ENCODE data around the gene TBKBP1. TPM values are rescaled to one million over a fixed set of nuclear protein-coding genes. Genes with fewer than 3 reads are reported as not detected.
A peak's percentile ranks its signal among the peaks of the same experiment; 100 is the strongest.

Gene TBKBP1
- total RNA-seq, 2 experiments from 2014 or later = 2.4 to 3.0 TPM

GRCh38 chr17:47729476-47729875 lies 35.5 kb downstream of the TBKBP1 start:
- Mint-ChIP-seq H3K4me1 (ENCODE audit: low read depth) (peaks cover 29% of the 10 kb centered on the region), H3K36me3 (ENCODE audit: low read depth) (no peaks in the 10 kb centered on the region), H3K9me3 (no peaks in the 10 kb centered on the region), H3K27ac (no peak overlapping the region), H3K4me3 (no peak overlapping the region), H3K27me3 (peaks cover 28% of the 10 kb centered on the region)
- Histone ChIP-seq H3K4me3 (ENCODE audit: low read length) (no peak overlapping the region), H3K27me3 (ENCODE audit: control insufficient read depth in 1 of 2, insufficient read depth in 2 of 2, low read length in 2 of 2) (peaks cover 0 to 2% of the 10 kb centered on the region in 2 experiments), H3K9me3 (ENCODE audit: control insufficient read depth in 1 of 2, insufficient read depth in 1 of 2, low read length in 2 of 2) (no peaks in the 10 kb centered on the region), H3K27ac (ENCODE audit: low read depth in 1 of 2, low read length in 2 of 2) (no peak overlapping the region), H3K36me3 (ENCODE audit: insufficient read depth, low read length) (no peaks in the 10 kb centered on the region), H3K4me1 (ENCODE audit: insufficient read depth, low read length) (peaks cover 57% of the 10 kb centered on the region)
- no peak for ATAC-seq (ENCODE audit: poor library complexity)
- TF ChIP-seq, protein P1, sequence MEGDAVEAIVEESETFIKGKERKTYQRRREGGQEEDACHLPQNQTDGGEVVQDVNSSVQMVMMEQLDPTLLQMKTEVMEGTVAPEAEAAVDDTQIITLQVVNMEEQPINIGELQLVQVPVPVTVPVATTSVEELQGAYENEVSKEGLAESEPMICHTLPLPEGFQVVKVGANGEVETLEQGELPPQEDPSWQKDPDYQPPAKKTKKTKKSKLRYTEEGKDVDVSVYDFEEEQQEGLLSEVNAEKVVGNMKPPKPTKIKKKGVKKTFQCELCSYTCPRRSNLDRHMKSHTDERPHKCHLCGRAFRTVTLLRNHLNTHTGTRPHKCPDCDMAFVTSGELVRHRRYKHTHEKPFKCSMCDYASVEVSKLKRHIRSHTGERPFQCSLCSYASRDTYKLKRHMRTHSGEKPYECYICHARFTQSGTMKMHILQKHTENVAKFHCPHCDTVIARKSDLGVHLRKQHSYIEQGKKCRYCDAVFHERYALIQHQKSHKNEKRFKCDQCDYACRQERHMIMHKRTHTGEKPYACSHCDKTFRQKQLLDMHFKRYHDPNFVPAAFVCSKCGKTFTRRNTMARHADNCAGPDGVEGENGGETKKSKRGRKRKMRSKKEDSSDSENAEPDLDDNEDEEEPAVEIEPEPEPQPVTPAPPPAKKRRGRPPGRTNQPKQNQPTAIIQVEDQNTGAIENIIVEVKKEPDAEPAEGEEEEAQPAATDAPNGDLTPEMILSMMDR (IDR thresholded peaks at IDR 0.05) = no peak
- CTCF ChIA-PET = no interaction called here
- POLR2A ChIA-PET = no interaction called here
- intact Hi-C loops (cut with DNase I, micrococcal nuclease) = no loop called here
- DNase-seq = peak in 1 of 14 experiments; percentile 8

DNA sequence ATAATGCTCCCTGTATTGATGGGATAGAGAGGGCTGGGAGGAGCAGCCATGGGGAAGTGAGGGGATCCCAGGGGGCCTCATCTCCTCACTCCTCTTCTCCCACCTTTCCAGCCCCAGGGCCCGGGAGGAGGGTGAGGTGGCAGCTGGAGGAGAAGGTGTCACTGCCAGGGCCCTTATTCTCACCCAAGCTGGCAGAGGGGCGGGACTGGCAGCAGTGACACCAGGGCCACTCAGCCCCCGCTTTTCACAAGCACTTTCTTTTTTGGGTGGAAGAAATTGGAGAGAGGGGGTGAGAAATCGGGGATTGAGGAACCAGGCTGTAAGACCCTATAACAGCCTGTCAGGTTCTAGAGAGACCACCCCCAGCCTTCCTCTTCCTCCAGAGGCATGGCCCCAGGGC lies 36.7 kb downstream of the TBKBP1 start:
- Histone ChIP-seq H3K4me1 (ENCODE audit: insufficient read depth, low read length) (peaks cover 64% of the 10 kb centered on the region), H3K27me3 (ENCODE audit: control insufficient read depth in 1 of 2, insufficient read depth in 2 of 2, low read length in 2 of 2) (peaks cover 0 to 2% of the 10 kb centered on the region in 2 experiments), H3K27ac (ENCODE audit: low read depth in 1 of 2, low read length in 2 of 2) (no peak overlapping the region), H3K36me3 (ENCODE audit: insufficient read depth, low read length) (no peaks in the 10 kb centered on the region), H3K4me3 (ENCODE audit: low read length) (no peak overlapping the region), H3K9me3 (ENCODE audit: control insufficient read depth in 1 of 2, insufficient read depth in 1 of 2, low read length in 2 of 2) (no peaks in the 10 kb centered on the region)
- Mint-ChIP-seq H3K27ac (no peak overlapping the region), H3K36me3 (ENCODE audit: low read depth) (no peaks in the 10 kb centered on the region), H3K9me3 (no peaks in the 10 kb centered on the region), H3K4me3 (no peak overlapping the region), H3K4me1 (ENCODE audit: low read depth) (peaks cover 22% of the 10 kb centered on the region), H3K27me3 (peaks cover 21% of the 10 kb centered on the region)
- DNase-seq (peak in 2 of 14 experiments; percentile 27 to 40), ATAC-seq (ENCODE audit: poor library complexity) (no peak)
- CTCF ChIA-PET = no interaction called here
- POLR2A ChIA-PET = no interaction called here
- intact Hi-C loops (cut with DNase I, micrococcal nuclease) = no loop called here
- TF ChIP-seq, protein P1 (IDR thresholded peaks at IDR 0.05) = no peak

GRCh38 chr17:47731396-47731795 lies 37.4 kb downstream of the TBKBP1 start:
- Histone ChIP-seq H3K36me3 (ENCODE audit: insufficient read depth, low read length) (no peaks in the 10 kb centered on the region), H3K4me3 (ENCODE audit: low read length) (no peak overlapping the region), H3K27me3 (ENCODE audit: control insufficient read depth in 1 of 2, insufficient read depth in 2 of 2, low read length in 2 of 2) (peaks cover 0 to 2% of the 10 kb centered on the region in 2 experiments), H3K4me1 (ENCODE audit: insufficient read depth, low read length) (peaks cover 63% of the 10 kb centered on the region), H3K27ac (ENCODE audit: low read depth in 1 of 2, low read length in 2 of 2) (no peak overlapping the region), H3K9me3 (ENCODE audit: control insufficient read depth in 1 of 2, insufficient read depth in 1 of 2, low read length in 2 of 2) (no peaks in the 10 kb centered on the region)
- intact Hi-C loops (cut with DNase I, micrococcal nuclease) = no loop called here
- ATAC-seq (ENCODE audit: poor library complexity) = no peak
- Mint-ChIP-seq H3K27me3 (peaks cover 14% of the 10 kb centered on the region), H3K36me3 (ENCODE audit: low read depth) (no peaks in the 10 kb centered on the region), H3K9me3 (no peaks in the 10 kb centered on the region), H3K4me1 (ENCODE audit: low read depth) (peaks cover 22% of the 10 kb centered on the region), H3K4me3 (no peak overlapping the region), H3K27ac (no peak overlapping the region)
- TF ChIP-seq, protein P1 (IDR thresholded peaks at IDR 0.05) = no peak
- CTCF ChIA-PET = interaction anchor here (2.6 kb wide), 1 partner anchor 11 kb away, joined by 19 read pairs; no protein-coding TSS in a partner anchor
- POLR2A ChIA-PET = no interaction called here
- peak in 1 of 14 experiments; percentile 20 for DNase-seq
